PC-9 (cell line): ENCODE data around the gene MEIS2.

ENCODE experiments used
- CTCF ChIP-seq: fragments of 200-600 bp; sonication (generic); conservative IDR thresholded peaks from 2 replicates; pipeline ENCODE4 v1.6.1; 2017; ENCODE audit warnings: mixed run types, antibody characterized with exemption, mild to moderate bottlenecking, moderate library complexity
- EZH2 ChIP-seq: fragments of 200-600 bp; sonication (generic); IDR thresholded peaks from 2 replicates; pipeline ENCODE4 v1.8.0; 2017; ENCODE audit warnings: antibody characterized with exemption, low read depth

DNA sequence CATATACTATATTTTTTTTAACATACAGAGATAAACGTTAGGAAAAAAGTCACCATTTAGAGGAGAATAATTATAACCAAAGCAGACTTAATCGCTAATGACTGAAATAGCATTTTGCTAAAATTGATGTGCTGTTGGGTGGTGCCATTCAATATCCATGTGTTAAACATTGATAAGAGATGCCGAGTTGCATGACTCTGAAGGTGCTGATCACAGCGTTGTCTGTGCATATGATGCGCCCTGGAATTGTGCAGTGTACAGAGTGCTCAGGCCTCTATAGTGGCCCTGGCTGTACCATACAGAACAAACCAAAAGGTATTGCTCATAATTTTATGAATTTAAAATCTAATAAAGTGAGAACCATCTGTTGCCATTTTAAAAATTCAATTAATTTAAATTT is 168.3 kb downstream of the MEIS2 start:
- no peak for TF ChIP-seq EZH2
- no peak for TF ChIP-seq CTCF
